A673 (cell line): Measurements from ENCODE around the gene ZDHHC16.

Experiments used
- CTCF ChIP-seq: fragments of 300-800, 200-600 bp; sonication (generic); conservative IDR thresholded peaks from 2 replicates; pipeline ENCODE4 v1.5.1; 2017; ENCODE audit warnings: low read depth, mild to moderate bottlenecking, antibody characterized with exemption, low read length, moderate library complexity, mixed read lengths
- EZH2 ChIP-seq: fragments of 200-600 bp; sonication (generic); IDR thresholded peaks from 2 replicates; pipeline ENCODE4 v1.6.1; 2017; ENCODE audit warnings: borderline replicate concordance, low read depth, mild to moderate bottlenecking, mixed read lengths, antibody characterized with exemption, low read length; ENCODE audit not compliant: poor library complexity, severe bottlenecking

DNA sequence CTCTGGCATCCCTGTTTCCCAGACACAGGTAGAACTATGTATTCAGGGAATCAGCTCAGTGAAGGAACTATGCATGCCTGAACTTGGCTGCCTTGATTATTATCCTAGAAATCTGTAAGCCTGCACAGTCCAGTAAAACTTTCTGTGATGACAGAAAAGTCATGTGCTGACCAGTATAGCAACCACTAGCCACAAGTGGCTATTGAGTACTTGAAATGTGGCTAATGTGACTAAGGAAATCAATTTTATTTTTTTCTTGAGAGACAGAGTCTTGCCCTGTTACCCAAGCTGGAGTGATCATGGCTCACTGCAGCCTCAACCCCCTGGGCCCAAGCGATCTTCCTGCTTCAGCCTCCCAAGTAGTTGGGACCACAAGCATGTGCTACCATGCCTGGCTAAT lies 3.7 kb upstream of the ZDHHC16 start:
- TF ChIP-seq CTCF (no peak), EZH2 (no peak)
